HepG2 (cell line): ENCODE measurements around the gene CBX6. TPM values are rescaled to one million over a fixed set of nuclear protein-coding genes. Genes with fewer than 3 reads are reported as not detected.

Source experiments
- CSRNP2 ChIP-seq: sonication (generic); formaldehyde crosslinking; conservative IDR thresholded peaks from 2 replicates; pipeline ENCODE4 v1.8.0; 2022; ENCODE audit warnings: low read depth, missing genetic modification reagents
- ESRRA ChIP-seq: sonication (generic); formaldehyde crosslinking; IDR thresholded peaks from 2 replicates; pipeline ENCODE4 v1.5.1; 2020; ENCODE audit warnings: mild to moderate bottlenecking, low read depth, missing genetic modification reagents
- RARG ChIP-seq: sonication (generic); formaldehyde crosslinking; IDR thresholded peaks from 2 replicates; pipeline ENCODE4 v1.4.0; 2020; ENCODE audit warnings: low read depth, mild to moderate bottlenecking, missing genetic modification reagents
- RORA ChIP-seq: sonication (generic); formaldehyde crosslinking; IDR thresholded peaks from 2 replicates; pipeline ENCODE4 v1.5.0; 2020; ENCODE audit warnings: mild to moderate bottlenecking, missing genetic modification reagents, moderate library complexity
- SP140L ChIP-seq: sonication (generic); formaldehyde crosslinking; IDR thresholded peaks from 2 replicates; pipeline ENCODE4 v1.4.0; 2020; ENCODE audit warnings: missing genetic modification reagents, borderline replicate concordance
- TMF1 ChIP-seq: sonication (generic); formaldehyde crosslinking; IDR thresholded peaks from 2 replicates; pipeline ENCODE4 v1.8.1; 2022; ENCODE audit warnings: low read depth, missing genetic modification reagents
- XBP1 ChIP-seq: sonication (generic); formaldehyde crosslinking; IDR thresholded peaks from 2 replicates; pipeline ENCODE4 v1.5.0; 2020; ENCODE audit warnings: missing genetic modification reagents
- ZGPAT ChIP-seq: IDR thresholded peaks from 2 replicates; pipeline ENCODE4 v1.6.1; 2016; ENCODE audit warnings: mild to moderate bottlenecking
- ZNF616 ChIP-seq: sonication (generic); formaldehyde crosslinking; IDR thresholded peaks from 2 replicates; pipeline ENCODE4 v1.5.0; 2020; ENCODE audit warnings: low read depth, mild to moderate bottlenecking, missing genetic modification reagents
- ZNF629 ChIP-seq: sonication (generic); formaldehyde crosslinking; conservative IDR thresholded peaks from 2 replicates; pipeline ENCODE4 v1.5.0; 2020; ENCODE audit warnings: missing genetic modification reagents
- ZNF674 ChIP-seq: sonication (generic); formaldehyde crosslinking; IDR thresholded peaks from 2 replicates; pipeline ENCODE4 v1.5.0; 2020; ENCODE audit warnings: low read depth, mild to moderate bottlenecking, missing genetic modification reagents
- ZSCAN21 ChIP-seq: sonication (generic); formaldehyde crosslinking; IDR thresholded peaks from 2 replicates; pipeline ENCODE4 v1.8.0; 2022; ENCODE audit warnings: mild to moderate bottlenecking, missing genetic modification reagents, moderate library complexity, borderline replicate concordance
- polyA plus RNA-seq, 8 experiments: library from polyadenylated mRNA; depleted of rRNA in 3 of 8; stranded (reverse) in 7 of 8; unstranded in 1 of 8; fragments of >200 nt; fragmentation: Illumina TruSeq in 4 of 8; extraction: Trizol in 4 of 8; gene quantifications; 2 replicates each; pipeline versions ENCODE4 v1.2.1 to v1.2.3, GENCODE V29; 2011 to 2016; ENCODE audit warnings: low read depth in 4 of 8, missing spikeins in 1 of 8, mixed read lengths in 1 of 8; ENCODE audit not compliant: insufficient read depth in 1 of 8
- total RNA-seq, 5 experiments: library from RNA; depleted of rRNA; stranded (reverse); fragments of >200 nt; fragmentation: Illumina TruSeq; extraction: Trizol; gene quantifications; 2 replicates each; pipeline ENCODE4 v1.2.3, GENCODE V29; 2016; ENCODE audit warnings: low read depth in 1 of 5
- TF ChIP-seq, protein P1 (sequence below): sonication (generic); formaldehyde crosslinking; IDR thresholded peaks from 2 replicates; pipeline ENCODE4 v1.5.0; 2020; ENCODE audit warnings: mild to moderate bottlenecking, missing genetic modification reagents, borderline replicate concordance
- TF ChIP-seq, protein P2 (sequence below): sonication (generic); formaldehyde crosslinking; IDR thresholded peaks from 2 replicates; pipeline ENCODE4 v1.4.0; 2020; ENCODE audit warnings: missing genetic modification reagents
- TF ChIP-seq, protein P3 (sequence below): sonication (generic); formaldehyde crosslinking; IDR thresholded peaks from 2 replicates; pipeline ENCODE4 v1.9.0; 2021; ENCODE audit warnings: missing genetic modification reagents, borderline replicate concordance

CBX6 gene
- total and polyA plus RNA-seq, 2 of the 13 experiments (the other 11 are each of a cell fraction or from before 2014, with no cell fraction given), result 1.7 to 6.5 TPM

- TF ChIP-seq, protein P1, sequence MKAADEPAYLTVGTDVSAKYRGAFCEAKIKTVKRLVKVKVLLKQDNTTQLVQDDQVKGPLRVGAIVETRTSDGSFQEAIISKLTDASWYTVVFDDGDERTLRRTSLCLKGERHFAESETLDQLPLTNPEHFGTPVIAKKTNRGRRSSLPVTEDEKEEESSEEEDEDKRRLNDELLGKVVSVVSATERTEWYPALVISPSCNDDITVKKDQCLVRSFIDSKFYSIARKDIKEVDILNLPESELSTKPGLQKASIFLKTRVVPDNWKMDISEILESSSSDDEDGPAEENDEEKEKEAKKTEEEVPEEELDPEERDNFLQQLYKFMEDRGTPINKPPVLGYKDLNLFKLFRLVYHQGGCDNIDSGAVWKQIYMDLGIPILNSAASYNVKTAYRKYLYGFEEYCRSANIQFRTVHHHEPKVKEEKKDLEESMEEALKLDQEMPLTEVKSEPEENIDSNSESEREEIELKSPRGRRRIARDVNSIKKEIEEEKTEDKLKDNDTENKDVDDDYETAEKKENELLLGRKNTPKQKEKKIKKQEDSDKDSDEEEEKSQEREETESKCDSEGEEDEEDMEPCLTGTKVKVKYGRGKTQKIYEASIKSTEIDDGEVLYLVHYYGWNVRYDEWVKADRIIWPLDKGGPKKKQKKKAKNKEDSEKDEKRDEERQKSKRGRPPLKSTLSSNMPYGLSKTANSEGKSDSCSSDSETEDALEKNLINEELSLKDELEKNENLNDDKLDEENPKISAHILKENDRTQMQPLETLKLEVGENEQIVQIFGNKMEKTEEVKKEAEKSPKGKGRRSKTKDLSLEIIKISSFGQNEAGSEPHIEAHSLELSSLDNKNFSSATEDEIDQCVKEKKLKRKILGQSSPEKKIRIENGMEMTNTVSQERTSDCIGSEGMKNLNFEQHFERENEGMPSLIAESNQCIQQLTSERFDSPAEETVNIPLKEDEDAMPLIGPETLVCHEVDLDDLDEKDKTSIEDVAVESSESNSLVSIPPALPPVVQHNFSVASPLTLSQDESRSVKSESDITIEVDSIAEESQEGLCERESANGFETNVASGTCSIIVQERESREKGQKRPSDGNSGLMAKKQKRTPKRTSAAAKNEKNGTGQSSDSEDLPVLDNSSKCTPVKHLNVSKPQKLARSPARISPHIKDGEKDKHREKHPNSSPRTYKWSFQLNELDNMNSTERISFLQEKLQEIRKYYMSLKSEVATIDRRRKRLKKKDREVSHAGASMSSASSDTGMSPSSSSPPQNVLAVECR (CRISPR knock-in tag), result no peak
- no peak for TF ChIP-seq ZNF674 (CRISPR knock-in tag)
- TF ChIP-seq RARG (CRISPR knock-in tag), result no peak
- TF ChIP-seq XBP1 (CRISPR knock-in tag), result no peak
- TF ChIP-seq RORA (CRISPR knock-in tag), result no peak
- peak; percentile 90 for TF ChIP-seq ZNF629
- TF ChIP-seq ESRRA (CRISPR knock-in tag), result 0 out of 2 replicates have a peak, but pooled peaks have one; percentile 8
- no peak for TF ChIP-seq CSRNP2 (CRISPR knock-in tag)
- TF ChIP-seq TMF1, result 0 out of 2 replicates have a peak, but pooled peaks have one; percentile 52
- TF ChIP-seq SP140L (CRISPR knock-in tag), result no peak
- no peak for TF ChIP-seq ZSCAN21 (CRISPR knock-in tag)
- TF ChIP-seq, protein P2, sequence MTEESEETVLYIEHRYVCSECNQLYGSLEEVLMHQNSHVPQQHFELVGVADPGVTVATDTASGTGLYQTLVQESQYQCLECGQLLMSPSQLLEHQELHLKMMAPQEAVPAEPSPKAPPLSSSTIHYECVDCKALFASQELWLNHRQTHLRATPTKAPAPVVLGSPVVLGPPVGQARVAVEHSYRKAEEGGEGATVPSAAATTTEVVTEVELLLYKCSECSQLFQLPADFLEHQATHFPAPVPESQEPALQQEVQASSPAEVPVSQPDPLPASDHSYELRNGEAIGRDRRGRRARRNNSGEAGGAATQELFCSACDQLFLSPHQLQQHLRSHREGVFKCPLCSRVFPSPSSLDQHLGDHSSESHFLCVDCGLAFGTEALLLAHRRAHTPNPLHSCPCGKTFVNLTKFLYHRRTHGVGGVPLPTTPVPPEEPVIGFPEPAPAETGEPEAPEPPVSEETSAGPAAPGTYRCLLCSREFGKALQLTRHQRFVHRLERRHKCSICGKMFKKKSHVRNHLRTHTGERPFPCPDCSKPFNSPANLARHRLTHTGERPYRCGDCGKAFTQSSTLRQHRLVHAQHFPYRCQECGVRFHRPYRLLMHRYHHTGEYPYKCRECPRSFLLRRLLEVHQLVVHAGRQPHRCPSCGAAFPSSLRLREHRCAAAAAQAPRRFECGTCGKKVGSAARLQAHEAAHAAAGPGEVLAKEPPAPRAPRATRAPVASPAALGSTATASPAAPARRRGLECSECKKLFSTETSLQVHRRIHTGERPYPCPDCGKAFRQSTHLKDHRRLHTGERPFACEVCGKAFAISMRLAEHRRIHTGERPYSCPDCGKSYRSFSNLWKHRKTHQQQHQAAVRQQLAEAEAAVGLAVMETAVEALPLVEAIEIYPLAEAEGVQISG (CRISPR knock-in tag), result no peak
- no peak for TF ChIP-seq ZNF616 (CRISPR knock-in tag)
- TF ChIP-seq ZGPAT (CRISPR knock-in tag), result no peak
- TF ChIP-seq, protein P3, sequence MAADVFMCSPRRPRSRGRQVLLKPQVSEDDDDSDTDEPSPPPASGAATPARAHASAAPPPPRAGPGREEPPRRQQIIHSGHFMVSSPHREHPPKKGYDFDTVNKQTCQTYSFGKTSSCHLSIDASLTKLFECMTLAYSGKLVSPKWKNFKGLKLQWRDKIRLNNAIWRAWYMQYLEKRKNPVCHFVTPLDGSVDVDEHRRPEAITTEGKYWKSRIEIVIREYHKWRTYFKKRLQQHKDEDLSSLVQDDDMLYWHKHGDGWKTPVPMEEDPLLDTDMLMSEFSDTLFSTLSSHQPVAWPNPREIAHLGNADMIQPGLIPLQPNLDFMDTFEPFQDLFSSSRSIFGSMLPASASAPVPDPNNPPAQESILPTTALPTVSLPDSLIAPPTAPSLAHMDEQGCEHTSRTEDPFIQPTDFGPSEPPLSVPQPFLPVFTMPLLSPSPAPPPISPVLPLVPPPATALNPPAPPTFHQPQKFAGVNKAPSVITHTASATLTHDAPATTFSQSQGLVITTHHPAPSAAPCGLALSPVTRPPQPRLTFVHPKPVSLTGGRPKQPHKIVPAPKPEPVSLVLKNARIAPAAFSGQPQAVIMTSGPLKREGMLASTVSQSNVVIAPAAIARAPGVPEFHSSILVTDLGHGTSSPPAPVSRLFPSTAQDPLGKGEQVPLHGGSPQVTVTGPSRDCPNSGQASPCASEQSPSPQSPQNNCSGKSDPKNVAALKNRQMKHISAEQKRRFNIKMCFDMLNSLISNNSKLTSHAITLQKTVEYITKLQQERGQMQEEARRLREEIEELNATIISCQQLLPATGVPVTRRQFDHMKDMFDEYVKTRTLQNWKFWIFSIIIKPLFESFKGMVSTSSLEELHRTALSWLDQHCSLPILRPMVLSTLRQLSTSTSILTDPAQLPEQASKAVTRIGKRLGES, result no peak
Measured at GRCh38 chr22:38842512-38843200, 29.4 kb downstream of the CBX6 start (continued).
